ENCODE results near the gene HEMK1. TPM values are rescaled to one million over a fixed set of nuclear protein-coding genes. Genes with fewer than 3 reads are reported as not detected.

The HEMK1 gene
- total RNA-seq, 4 donors from 2014 or later = 4.6 to 10.6 (median 6.3) TPM

DNA sequence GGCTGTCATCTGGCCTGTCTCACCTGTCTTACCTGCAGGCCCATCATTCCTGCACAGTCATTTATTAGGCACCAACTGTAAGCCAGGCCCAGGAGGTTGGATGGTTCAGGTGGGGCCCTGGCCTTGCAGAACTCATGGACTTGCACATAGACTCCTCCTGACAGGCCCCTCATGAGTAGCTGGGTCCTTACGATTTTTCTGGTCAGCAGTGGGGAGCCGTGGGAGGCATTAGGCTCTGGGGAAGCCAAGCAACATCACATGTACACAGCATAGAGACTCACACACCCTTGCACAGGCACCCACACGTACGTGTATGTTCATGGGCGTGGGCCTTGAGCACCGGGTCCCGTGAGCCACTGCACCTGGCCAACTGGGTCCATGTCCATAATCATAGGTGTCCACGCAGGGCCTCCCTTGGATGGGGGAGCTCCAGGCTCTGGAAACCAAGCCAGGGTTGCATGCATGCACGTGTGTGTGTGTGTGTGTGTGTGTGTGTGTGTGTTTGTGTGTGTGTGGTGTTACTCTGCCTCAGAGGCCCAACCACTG, 21.9 kb downstream of the HEMK1 start:
- 68% methylated on average over 8 of the region's 9 CpGs for WGBS

DNA sequence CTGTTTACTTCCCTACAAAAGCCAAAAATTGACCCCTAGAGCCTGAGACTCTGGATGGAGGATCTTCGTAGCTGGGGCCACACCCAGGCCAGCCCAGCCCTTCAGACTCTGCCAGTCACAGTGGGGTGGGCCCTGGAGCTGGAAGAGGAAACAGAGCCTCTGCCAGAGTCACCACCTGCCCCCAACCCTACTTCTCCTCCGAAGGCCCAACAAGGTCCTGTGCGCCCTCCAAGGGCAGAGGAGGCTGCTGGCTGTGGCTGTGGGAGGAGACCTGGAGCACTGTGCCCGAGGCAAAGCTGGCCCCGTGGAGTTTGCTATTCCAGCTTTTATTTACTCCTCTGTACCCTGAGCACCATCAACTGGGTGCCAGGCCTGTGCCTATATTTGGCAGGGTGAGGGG, 23.2 kb downstream of the HEMK1 start:
- whole genome bisulfite sequencing = 48% methylated on average over 5 of the region's 5 CpGs
- TF ChIP-seq POLR2AphosphoS5 (IDR thresholded peaks at IDR 0.05) (no peak), EP300 (IDR thresholded peaks at IDR 0.05) (no peak), POLR2A (IDR thresholded peaks at IDR 0.05; ENCODE audit: low read depth) (no peak)
- TF ChIP-seq, protein P1, sequence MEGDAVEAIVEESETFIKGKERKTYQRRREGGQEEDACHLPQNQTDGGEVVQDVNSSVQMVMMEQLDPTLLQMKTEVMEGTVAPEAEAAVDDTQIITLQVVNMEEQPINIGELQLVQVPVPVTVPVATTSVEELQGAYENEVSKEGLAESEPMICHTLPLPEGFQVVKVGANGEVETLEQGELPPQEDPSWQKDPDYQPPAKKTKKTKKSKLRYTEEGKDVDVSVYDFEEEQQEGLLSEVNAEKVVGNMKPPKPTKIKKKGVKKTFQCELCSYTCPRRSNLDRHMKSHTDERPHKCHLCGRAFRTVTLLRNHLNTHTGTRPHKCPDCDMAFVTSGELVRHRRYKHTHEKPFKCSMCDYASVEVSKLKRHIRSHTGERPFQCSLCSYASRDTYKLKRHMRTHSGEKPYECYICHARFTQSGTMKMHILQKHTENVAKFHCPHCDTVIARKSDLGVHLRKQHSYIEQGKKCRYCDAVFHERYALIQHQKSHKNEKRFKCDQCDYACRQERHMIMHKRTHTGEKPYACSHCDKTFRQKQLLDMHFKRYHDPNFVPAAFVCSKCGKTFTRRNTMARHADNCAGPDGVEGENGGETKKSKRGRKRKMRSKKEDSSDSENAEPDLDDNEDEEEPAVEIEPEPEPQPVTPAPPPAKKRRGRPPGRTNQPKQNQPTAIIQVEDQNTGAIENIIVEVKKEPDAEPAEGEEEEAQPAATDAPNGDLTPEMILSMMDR (IDR thresholded peaks at IDR 0.05) = no peak
- no peak overlapping the region for H3K4me3 ChIP-seq
- no peaks in the 10 kb centered on the region for H3K27me3 ChIP-seq
- H3K4me1 ChIP-seq = peaks cover 20 to 36% (median 31%) of the 10 kb centered on the region in 4 donors
- no peak overlapping the region for H3K27ac ChIP-seq (replicated peaks in 1 of 4)
- H3K36me3 ChIP-seq = no peaks in the 10 kb centered on the region
- no peak for DNase-seq (ENCODE audit: extremely low spot score)
- no peaks in the 10 kb centered on the region for H3K9me3 ChIP-seq
- intact Hi-C loops (cut with DNase I) = no loop called here

More for the DNA sequence above, 21.9 kb downstream of the HEMK1 start:
- Histone ChIP-seq H3K27me3 (no peaks in the 10 kb centered on the region), H3K4me1 (peaks cover 25 to 36% (median 31%) of the 10 kb centered on the region in 4 donors), H3K9me3 (no peaks in the 10 kb centered on the region), H3K27ac (replicated peaks in 1 of 4) (peak overlapping the region in 2 of 4 donors; percentile 24 to 49), H3K36me3 (no peaks in the 10 kb centered on the region), H3K4me3 (no peak overlapping the region)
- TF ChIP-seq, protein P1 (IDR thresholded peaks at IDR 0.05) = no peak
- no peak for TF ChIP-seq POLR2AphosphoS5 (IDR thresholded peaks at IDR 0.05)
- TF ChIP-seq EP300 (IDR thresholded peaks at IDR 0.05) = no peak
- no peak for TF ChIP-seq POLR2A (IDR thresholded peaks at IDR 0.05; ENCODE audit: low read depth)
- intact Hi-C loops (cut with DNase I) = no loop called here
- no peak for DNase-seq (ENCODE audit: extremely low spot score)

DNA sequence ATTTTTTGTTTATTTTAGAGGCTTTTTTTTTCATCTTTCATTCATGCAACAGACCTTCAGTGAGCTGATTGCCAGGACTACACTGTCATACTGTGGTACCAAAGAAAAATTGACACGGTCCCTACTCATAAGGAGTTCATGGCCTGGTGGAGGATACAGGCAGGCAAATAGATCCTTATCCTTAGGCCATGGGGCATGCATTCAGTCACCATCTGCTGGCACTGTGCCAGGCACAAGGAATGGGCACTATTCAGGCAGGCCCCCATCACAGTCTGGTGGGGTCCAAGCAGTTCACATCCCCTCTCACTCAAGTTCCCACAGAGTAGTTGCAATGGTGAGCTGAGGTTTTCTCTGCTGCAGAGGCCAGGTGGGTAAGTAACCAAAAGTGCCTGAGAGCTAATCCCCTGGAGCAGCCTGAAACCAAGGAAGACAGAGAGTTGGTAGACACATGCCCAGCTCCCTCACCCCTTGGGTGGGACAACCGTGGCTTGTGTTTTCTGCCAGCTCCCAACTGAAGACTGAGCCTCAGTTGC, 25.0 kb downstream of the HEMK1 start:
- no peak overlapping the region for H3K4me3 ChIP-seq
- WGBS = 47% methylated on average over 2 of the region's 2 CpGs

DNA sequence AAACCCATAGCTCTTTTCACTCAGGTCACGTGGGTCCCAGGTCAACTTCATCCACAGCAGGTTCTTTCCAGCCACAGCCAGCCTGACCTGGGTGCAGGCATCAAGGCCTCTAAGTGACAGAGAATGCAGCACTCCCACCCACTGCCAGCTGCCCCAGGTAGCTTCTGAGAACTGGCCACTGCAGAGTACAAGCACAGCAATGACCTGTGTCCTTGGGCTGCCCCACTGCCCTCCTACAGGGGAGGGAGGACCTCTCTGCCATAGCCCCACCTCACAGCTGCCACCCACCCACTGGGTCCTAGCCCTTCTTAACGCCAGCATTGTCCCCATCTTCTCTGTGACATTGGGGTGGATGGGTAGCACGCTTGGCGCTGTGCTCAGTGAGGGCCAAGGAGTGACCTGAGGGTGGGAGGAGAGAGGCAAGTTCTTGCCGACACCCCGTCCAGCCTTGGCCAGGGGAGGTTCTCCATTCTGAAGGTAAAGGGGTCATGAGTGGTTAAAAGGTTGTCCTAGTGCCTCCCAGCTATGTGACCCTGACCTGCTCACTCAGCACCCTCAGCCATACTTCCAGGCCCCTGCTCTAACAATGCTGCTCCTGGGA, 29.9 kb downstream of the HEMK1 start:
- no peaks in the 10 kb centered on the region for H3K9me3 ChIP-seq
- DNase-seq (ENCODE audit: extremely low spot score) = no peak
- peaks cover 0 to 10% (median 2%) of the 10 kb centered on the region in 4 donors for H3K36me3 ChIP-seq
- no peaks in the 10 kb centered on the region for H3K27me3 ChIP-seq
- no peak overlapping the region for H3K4me3 ChIP-seq
- peak overlapping the region; percentile 29 to 99 (median 90) for H3K27ac ChIP-seq (replicated peaks in 1 of 4)
- 89% methylated on average over 5 of the region's 6 CpGs for WGBS
- H3K4me1 ChIP-seq = peaks cover 41 to 55% (median 48%) of the 10 kb centered on the region in 4 donors
- TF ChIP-seq EP300 (IDR thresholded peaks at IDR 0.05) (no peak), POLR2AphosphoS5 (IDR thresholded peaks at IDR 0.05) (no peak), POLR2A (IDR thresholded peaks at IDR 0.05; ENCODE audit: low read depth) (no peak)
- TF ChIP-seq, protein P1 (IDR thresholded peaks at IDR 0.05) = no peak
- intact Hi-C loops (cut with DNase I) = no loop called here

More for the DNA sequence above, 25.0 kb downstream of the HEMK1 start:
- H3K36me3 ChIP-seq = no peaks in the 10 kb centered on the region
- H3K27me3 ChIP-seq = no peaks in the 10 kb centered on the region
- no peak for DNase-seq (ENCODE audit: extremely low spot score)
- intact Hi-C loops (cut with DNase I) = no loop called here
- H3K9me3 ChIP-seq = no peaks in the 10 kb centered on the region
- H3K4me1 ChIP-seq = peaks cover 20 to 33% (median 31%) of the 10 kb centered on the region in 4 donors
- no peak overlapping the region for H3K27ac ChIP-seq (replicated peaks in 1 of 4)
- TF ChIP-seq EP300 (IDR thresholded peaks at IDR 0.05) (no peak), POLR2AphosphoS5 (IDR thresholded peaks at IDR 0.05) (no peak), POLR2A (IDR thresholded peaks at IDR 0.05; ENCODE audit: low read depth) (no peak)
- TF ChIP-seq, protein P1 (IDR thresholded peaks at IDR 0.05) = no peak

Data from esophagus muscularis mucosa (tissue), 4 donors.